Activated CD8-positive, alpha-beta T cell treated with anti-CD3 and anti-CD28 coated beads, Interleukin-2, amount 10 ng/mL, durations not matched to agents 7 days and 5 days (primary cell): Measurements from ENCODE around the gene TMBIM1. TPM values are rescaled to one million over a fixed set of nuclear protein-coding genes. Genes with fewer than 3 reads are reported as not detected.
A peak's percentile ranks its signal among the peaks of the same experiment; 100 is the strongest.
"Not testable (repeated sequence)": the region's sequence is repeated elsewhere in the genome, so short reads cannot be mapped to it uniquely, and the experiment has no call there.

Experiments
- ATAC-seq: fragments of 150-1000 bp; cut with Tn5 transposase; one replicate; pipeline ENCODE4 v1.10.0; 2021; ENCODE audit warnings: moderate library complexity
- CTCF ChIA-PET: fragments of 350-600 bp; sonication (Branson Sonifier 250); formaldehyde crosslinking; loops from one replicate; lab custom pipeline; 2021; ENCODE audit warnings: antibody characterized with exemption; lab: Charles Lee
- POLR2A ChIA-PET: fragments of 350-600 bp; sonication (Branson Sonifier 250); formaldehyde crosslinking; loops from one replicate; lab custom pipeline; 2021; ENCODE audit warnings: antibody characterized with exemption; lab: Charles Lee
- DNase-seq: peaks from one replicate; pipeline ENCODE4 v3.0.0-alpha.2; 2020
- H3K27ac Mint-ChIP-seq: one replicate; pipeline ENCODE4 v1.8.0; 2021; ENCODE audit warnings: mild to moderate bottlenecking, mixed read lengths
- H3K27me3 Mint-ChIP-seq: one replicate; pipeline ENCODE4 v1.8.0; 2021; ENCODE audit warnings: low read depth, mixed read lengths
- H3K36me3 Mint-ChIP-seq: one replicate; pipeline ENCODE4 v1.8.0; 2021; ENCODE audit warnings: low read depth, mixed read lengths
- H3K4me1 Mint-ChIP-seq: one replicate; pipeline ENCODE4 v1.8.0; 2021; ENCODE audit warnings: low read depth, mixed read lengths
- H3K4me3 Mint-ChIP-seq: one replicate; pipeline ENCODE4 v1.8.0; 2021; ENCODE audit warnings: mild to moderate bottlenecking, mixed read lengths
- H3K9me3 Mint-ChIP-seq: one replicate; pipeline ENCODE4 v1.8.0; 2022; ENCODE audit warnings: mixed read lengths; ENCODE audit not compliant: insufficient read depth
- total RNA-seq, 2 experiments: library from RNA; stranded (reverse); gene quantifications; one replicate each; pipeline ENCODE4 v1.2.3, GENCODE V29; 2021

TMBIM1 gene
- total RNA-seq, 2 experiments from 2014 or later = 52.9 to 58.9 TPM

GRCh38 chr2:218276986-218277755, 15.1 kb downstream of the TMBIM1 start:
- H3K27ac Mint-ChIP-seq = peak overlapping the region; percentile 18
- DNase-seq (no peak), ATAC-seq (no peak)
- no peaks in the 10 kb centered on the region for H3K27me3 Mint-ChIP-seq
- H3K4me1 Mint-ChIP-seq = peaks cover 13% of the 10 kb centered on the region
- ChIA-PET CTCF (interaction anchor here (0.8 to 7.5 kb wide), 2 partner anchors 8 to 15 kb away, joined by 5 to 158 read pairs; partner anchors contain the start of gene TMBIM1), POLR2A (interaction anchor here (1.7 kb wide), 1 partner anchor 8 kb away, joined by 4 read pairs; no protein-coding TSS in a partner anchor)
- H3K4me3 Mint-ChIP-seq = no peak overlapping the region
- H3K36me3 Mint-ChIP-seq = peaks cover 57% of the 10 kb centered on the region
- H3K9me3 Mint-ChIP-seq = no peaks in the 10 kb centered on the region

GRCh38 chr2:218275371-218276072, 16.8 kb downstream of the TMBIM1 start:
- ATAC-seq = no peak
- no peak overlapping the region for H3K4me3 Mint-ChIP-seq
- POLR2A ChIA-PET = interaction anchor here (0.5 to 2.0 kb wide), 4 partner anchors 10 to 1116 kb away, joined by 3 to 10 read pairs (median 4); no protein-coding TSS in a partner anchor
- no peak for DNase-seq
- no peaks in the 10 kb centered on the region for H3K9me3 Mint-ChIP-seq
- H3K27ac Mint-ChIP-seq = no peak overlapping the region
- peaks cover 56% of the 10 kb centered on the region for H3K36me3 Mint-ChIP-seq
- CTCF ChIA-PET = interaction anchor here (0.6 to 7.5 kb wide), 8 partner anchors 9 to 121 kb away, joined by 3 to 158 read pairs (median 4); partner anchors contain the start of gene CATIP
- H3K27me3 Mint-ChIP-seq = no peaks in the 10 kb centered on the region
- peaks cover 27% of the 10 kb centered on the region for H3K4me1 Mint-ChIP-seq

- Mint-ChIP-seq H3K36me3 (peaks cover 47% of the 10 kb centered on the region), H3K27ac (no peak overlapping the region), H3K9me3 (no peaks in the 10 kb centered on the region), H3K4me1 (peaks cover 27% of the 10 kb centered on the region), H3K27me3 (no peaks in the 10 kb centered on the region), H3K4me3 (no peak overlapping the region)
- no peak for ATAC-seq
- ChIA-PET CTCF (interaction anchor here (0.9 to 7.5 kb wide), 8 partner anchors 10 to 122 kb away, joined by 3 to 158 read pairs (median 4); no protein-coding TSS in a partner anchor), POLR2A (interaction anchor here (0.5 to 2.0 kb wide), 3 partner anchors 12 to 123 kb away, joined by 3 to 10 read pairs (median 3); no protein-coding TSS in a partner anchor)
- no peak for DNase-seq
Measured at GRCh38 chr2:218274586-218274985, 17.7 kb downstream of the TMBIM1 start.

DNA sequence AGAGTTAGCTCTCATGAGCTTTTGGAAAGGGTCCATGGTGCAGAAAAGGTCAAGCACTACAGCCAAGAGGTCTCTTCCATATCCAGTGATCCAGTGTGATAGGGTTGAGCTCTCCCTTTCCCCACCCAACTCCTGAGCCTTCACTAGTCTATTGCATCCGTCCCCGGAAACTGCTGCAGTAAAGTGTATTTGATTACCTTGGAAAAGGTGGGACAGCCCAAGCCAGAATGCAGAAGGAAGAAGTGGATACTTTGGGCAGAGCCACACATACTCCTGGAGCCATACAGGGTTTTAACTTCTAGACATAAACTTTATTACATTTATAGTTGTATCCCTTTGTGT, 18.4 kb downstream of the TMBIM1 start:
- Mint-ChIP-seq H3K4me1 (peaks cover 32% of the 10 kb centered on the region), H3K9me3 (no peaks in the 10 kb centered on the region), H3K27me3 (no peaks in the 10 kb centered on the region), H3K4me3 (no peak overlapping the region), H3K27ac (no peak overlapping the region), H3K36me3 (peaks cover 49% of the 10 kb centered on the region)
- POLR2A ChIA-PET = interaction anchor here (0.5 to 2.8 kb wide), 3 partner anchors 13 to 20 kb away, joined by 3 to 23 read pairs (median 10); no protein-coding TSS in a partner anchor
- CTCF ChIA-PET = interaction anchor here (0.9 to 7.5 kb wide), 8 partner anchors 11 to 128 kb away, joined by 3 to 158 read pairs (median 4); no protein-coding TSS in a partner anchor
- no peak for DNase-seq
- ATAC-seq = no peak

DNA sequence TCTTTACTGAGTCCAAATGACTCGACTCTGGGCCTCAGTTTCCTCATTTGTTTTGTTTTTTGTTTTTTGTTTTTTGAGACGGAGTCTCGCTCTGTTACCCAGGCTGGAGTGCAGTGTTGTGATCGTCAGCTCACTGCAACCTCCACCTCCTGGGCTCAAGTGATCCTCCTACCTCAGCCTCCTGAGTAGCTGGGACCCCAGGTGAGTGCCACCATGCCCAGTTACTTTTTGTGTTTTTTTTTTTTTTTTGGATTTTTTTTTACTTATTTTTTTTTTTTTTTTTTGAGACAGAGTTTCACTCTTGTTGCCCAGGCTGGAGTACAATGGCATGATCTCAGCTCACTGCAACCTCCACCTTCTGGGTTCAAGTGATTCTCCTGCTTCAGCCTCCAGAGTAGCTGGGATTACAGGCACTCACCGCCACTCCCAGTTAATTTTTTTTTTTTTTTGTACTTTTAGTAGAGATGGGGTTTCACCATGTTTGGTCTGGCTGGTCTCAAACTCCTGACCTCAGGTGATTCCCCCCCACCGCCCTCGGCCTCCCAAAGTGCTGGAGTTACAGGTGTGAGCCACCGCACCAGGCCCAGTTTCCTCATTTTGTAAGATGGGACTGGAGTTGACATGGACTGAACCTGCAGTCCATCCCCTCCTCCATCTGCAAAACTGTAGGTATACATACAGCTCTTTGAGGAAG, 18.9 kb downstream of the TMBIM1 start:
- not testable (repeated sequence) for H3K9me3 Mint-ChIP-seq

DNA sequence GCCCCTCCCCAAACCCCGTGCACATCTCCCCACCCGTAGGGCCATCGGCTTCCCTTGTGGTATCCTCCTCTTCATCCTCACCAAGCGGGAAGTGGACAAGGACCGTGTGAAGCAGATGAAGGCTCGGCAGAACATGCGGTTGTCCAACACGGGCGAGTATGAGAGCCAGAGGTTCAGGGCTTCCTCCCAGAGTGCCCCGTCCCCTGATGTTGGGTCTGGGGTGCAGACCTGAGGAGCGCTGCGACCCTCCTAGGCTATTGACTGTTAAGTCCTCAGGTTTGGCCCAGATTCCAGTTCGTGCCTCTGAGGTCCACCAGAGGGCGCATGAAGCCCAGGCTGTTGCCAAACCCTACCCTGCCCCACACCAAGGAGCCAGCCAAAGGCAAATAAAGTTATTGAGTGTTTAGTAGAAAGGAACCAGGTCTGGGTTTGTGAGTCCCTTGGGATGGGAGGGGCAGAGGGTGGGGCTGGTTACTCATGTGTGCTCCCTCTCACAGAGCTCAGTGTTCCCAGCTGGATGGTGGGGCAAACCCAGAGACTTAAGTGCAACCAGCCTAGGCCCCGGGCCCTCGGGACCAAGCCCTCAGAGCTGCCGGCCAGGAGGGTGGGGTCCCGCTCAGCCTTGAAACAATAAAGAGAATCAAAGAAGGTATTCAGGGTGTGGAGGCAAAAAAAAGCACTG, 19.6 kb downstream of the TMBIM1 start:
- POLR2A ChIA-PET = interaction anchor here (0.7 to 2.9 kb wide), 4 partner anchors 9 to 124 kb away, joined by 3 to 23 read pairs (median 9); no protein-coding TSS in a partner anchor
- CTCF ChIA-PET = interaction anchor here (0.6 to 7.5 kb wide), 27 partner anchors 12 to 575 kb away, joined by 3 to 158 read pairs (median 5); partner anchors contain the start of gene CATIP
- no peaks in the 10 kb centered on the region for H3K9me3 Mint-ChIP-seq
- peaks cover 45% of the 10 kb centered on the region for H3K36me3 Mint-ChIP-seq
- peak; percentile 16 for ATAC-seq
- no peak overlapping the region for H3K4me3 Mint-ChIP-seq
- H3K4me1 Mint-ChIP-seq = peaks cover 34% of the 10 kb centered on the region
- peak overlapping the region; percentile 95 for H3K27ac Mint-ChIP-seq
- H3K27me3 Mint-ChIP-seq = no peaks in the 10 kb centered on the region
- DNase-seq = peak; percentile 86

More for the DNA sequence above, 18.9 kb downstream of the TMBIM1 start:
- POLR2A ChIA-PET = interaction anchor here (0.7 to 2.8 kb wide), 3 partner anchors 9 to 19 kb away, joined by 3 to 23 read pairs (median 3); no protein-coding TSS in a partner anchor
- H3K27ac Mint-ChIP-seq, H3K4me3 Mint-ChIP-seq, DNase-seq, H3K27me3 Mint-ChIP-seq, ATAC-seq: not testable (repeated sequence)
- CTCF ChIA-PET = interaction anchor here (0.6 to 7.5 kb wide), 15 partner anchors 12 to 574 kb away, joined by 3 to 158 read pairs (median 4); partner anchors contain the start of gene CATIP
- Mint-ChIP-seq H3K4me1 (peaks cover 33% of the 10 kb centered on the region), H3K36me3 (peaks cover 47% of the 10 kb centered on the region)

GRCh38 chr2:218271865-218272530, 20.3 kb downstream of the TMBIM1 start:
- peak overlapping the region; percentile 95 for H3K27ac Mint-ChIP-seq
- no peaks in the 10 kb centered on the region for H3K9me3 Mint-ChIP-seq
- no peaks in the 10 kb centered on the region for H3K27me3 Mint-ChIP-seq
- ChIA-PET CTCF (interaction anchor here (0.6 to 7.5 kb wide), 22 partner anchors 13 to 135 kb away, joined by 3 to 158 read pairs (median 4); partner anchors contain the start of genes CATIP and CTDSP1), POLR2A (interaction anchor here (1.5 to 2.9 kb wide), 3 partner anchors 10 to 125 kb away, joined by 3 to 23 read pairs (median 15); no protein-coding TSS in a partner anchor)
- H3K4me1 Mint-ChIP-seq = peaks cover 41% of the 10 kb centered on the region
- peaks cover 45% of the 10 kb centered on the region for H3K36me3 Mint-ChIP-seq
- no peak for ATAC-seq
- DNase-seq = no peak
- peak overlapping the region; percentile 96 for H3K4me3 Mint-ChIP-seq

DNA sequence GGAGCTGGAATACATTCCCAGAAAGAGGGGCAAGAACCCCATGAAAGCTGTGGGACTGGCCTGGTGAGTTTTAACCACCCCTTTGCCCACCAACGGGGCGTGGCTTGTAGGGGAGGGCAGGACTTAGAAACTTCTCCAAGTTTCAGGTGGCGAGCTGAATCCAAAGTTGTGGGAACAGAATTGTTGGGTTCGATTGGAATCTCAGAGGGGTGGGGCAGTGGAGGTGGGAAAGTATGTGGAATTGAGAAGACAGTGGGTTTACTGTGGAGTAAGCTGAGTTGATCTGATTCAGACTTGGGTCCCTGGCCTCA, 20.9 kb downstream of the TMBIM1 start:
- H3K4me1 Mint-ChIP-seq = peaks cover 41% of the 10 kb centered on the region
- no peak for ATAC-seq

GRCh38 chr2:218270721-218271486, 21.4 kb downstream of the TMBIM1 start:
- no peak for DNase-seq
- Mint-ChIP-seq H3K4me1 (peaks cover 41% of the 10 kb centered on the region), H3K4me3 (peak overlapping the region; percentile 96), H3K27me3 (no peaks in the 10 kb centered on the region), H3K9me3 (no peaks in the 10 kb centered on the region), H3K36me3 (peaks cover 42% of the 10 kb centered on the region), H3K27ac (peak overlapping the region; percentile 95)
- CTCF ChIA-PET = interaction anchor here (0.6 to 7.5 kb wide), 30 partner anchors 10 to 485 kb away, joined by 3 to 158 read pairs (median 4); partner anchors contain the start of genes CATIP, CTDSP1 and GPBAR1
- POLR2A ChIA-PET = interaction anchor here (0.7 to 2.9 kb wide), 13 partner anchors 12 to 385 kb away, joined by 3 to 23 read pairs (median 4); partner anchors contain the start of gene ARPC2
- no peak for ATAC-seq

More for the DNA sequence above, 20.9 kb downstream of the TMBIM1 start:
- DNase-seq = no peak
- H3K9me3 Mint-ChIP-seq = no peaks in the 10 kb centered on the region
- no peaks in the 10 kb centered on the region for H3K27me3 Mint-ChIP-seq
- H3K27ac Mint-ChIP-seq = peak overlapping the region; percentile 95
- H3K4me3 Mint-ChIP-seq = peak overlapping the region; percentile 96
- CTCF ChIA-PET = interaction anchor here (0.6 to 7.5 kb wide), 19 partner anchors 13 to 136 kb away, joined by 3 to 158 read pairs (median 5); partner anchors contain the start of genes CATIP and CTDSP1
- POLR2A ChIA-PET = interaction anchor here (0.8 to 2.9 kb wide), 3 partner anchors 13 to 125 kb away, joined by 4 to 23 read pairs (median 15); no protein-coding TSS in a partner anchor
- peaks cover 44% of the 10 kb centered on the region for H3K36me3 Mint-ChIP-seq
